Liver (tissue), 9 donors: ENCODE measurements around the gene KRTAP21-1. TPM values are rescaled to one million over a fixed set of nuclear protein-coding genes. Genes with fewer than 3 reads are reported as not detected.
"Not testable (repeated sequence)": the region's sequence is repeated elsewhere in the genome, so short reads cannot be mapped to it uniquely, and the experiment has no call there.

ENCODE experiments used
- DNase-seq: peaks from one replicate; pipeline ENCODE4 v3.0.0-alpha.2; 2017; ENCODE audit warnings: low spot score
- H3K27ac ChIP-seq, 2 donors: one replicate each; pipeline ENCODE4 v1.7.0; 2013; ENCODE audit warnings: inconsistent platforms in 2 of 2, low read length in 2 of 2, control low read depth in 1 of 2, low read depth in 1 of 2, mild to moderate bottlenecking in 1 of 2
- H3K27me3 ChIP-seq, 4 donors: one replicate each; pipeline versions ENCODE4 v1.6.1 to v1.7.0; 2013; ENCODE audit warnings: low read length in 3 of 4, inconsistent platforms in 1 of 4, mild to moderate bottlenecking in 1 of 4, moderate library complexity in 1 of 4; ENCODE audit not compliant: control insufficient read depth in 4 of 4, insufficient read depth in 4 of 4
- H3K36me3 ChIP-seq, 4 donors: one replicate each; pipeline versions ENCODE4 v1.6.1 to v1.7.0; 2013; ENCODE audit warnings: low read length in 3 of 4, mild to moderate bottlenecking in 3 of 4, low read depth in 1 of 4, moderate library complexity in 1 of 4; ENCODE audit not compliant: control insufficient read depth in 4 of 4, insufficient read depth in 3 of 4
- H3K4me1 ChIP-seq, 4 donors: one replicate each; pipeline versions ENCODE4 v1.6.1 to v1.7.0; 2013; ENCODE audit warnings: low read length in 3 of 4, mild to moderate bottlenecking in 3 of 4, moderate library complexity in 1 of 4; ENCODE audit not compliant: control insufficient read depth in 4 of 4, insufficient read depth in 4 of 4
- H3K4me3 ChIP-seq, 3 donors: one replicate each; pipeline versions ENCODE4 v1.6.1 to v1.7.0; 2013; ENCODE audit warnings: low read length in 3 of 3, control low read depth in 1 of 3, low read depth in 1 of 3, mild to moderate bottlenecking in 1 of 3
- H3K9ac ChIP-seq, 2 donors: one replicate each; pipeline ENCODE4 v1.7.0; 2013; ENCODE audit warnings: low read length in 2 of 2, mild to moderate bottlenecking in 2 of 2, moderate library complexity in 2 of 2, control low read depth in 1 of 2, low read depth in 1 of 2
- H3K9me3 ChIP-seq, 4 donors: one replicate each; pipeline versions ENCODE4 v1.6.1 to v1.7.0; 2013; ENCODE audit warnings: low read length in 3 of 4; ENCODE audit not compliant: control insufficient read depth in 4 of 4
- FOXA1 ChIP-seq: IDR thresholded peaks from 2 replicates; pipeline ENCODE4 v1.6.1; 2016; ENCODE audit warnings: antibody characterized with exemption
- FOXA2 ChIP-seq: IDR thresholded peaks from 2 replicates; pipeline ENCODE4 v1.6.1; 2016; ENCODE audit warnings: antibody characterized with exemption
- GABPA ChIP-seq, 2 donors: IDR thresholded peaks in 1 of 2; conservative IDR thresholded peaks in 1 of 2; 2 replicates each; pipeline ENCODE4 v1.6.1; 2016; ENCODE audit warnings: antibody characterized with exemption in 2 of 2, mild to moderate bottlenecking in 1 of 2, moderate library complexity in 1 of 2
- HNF4A ChIP-seq, 2 donors: conservative IDR thresholded peaks; 2 replicates each; pipeline ENCODE4 v1.6.1; 2016; ENCODE audit warnings: antibody characterized with exemption in 2 of 2, mild to moderate bottlenecking in 2 of 2
- NR2F2 ChIP-seq: IDR thresholded peaks from 2 replicates; pipeline ENCODE4 v1.6.1; 2016; ENCODE audit warnings: antibody characterized with exemption
- TAF1 ChIP-seq: conservative IDR thresholded peaks from 2 replicates; pipeline ENCODE4 v1.6.1; 2016; ENCODE audit warnings: antibody characterized with exemption, mild to moderate bottlenecking
- YY1 ChIP-seq: IDR thresholded peaks from 2 replicates; pipeline ENCODE4 v1.6.1; 2016; ENCODE audit warnings: antibody characterized with exemption, mild to moderate bottlenecking
- WGBS: extraction: QIAGEN DNeasy Blood & Tissue Kit; methylation state at CpG from one replicate; pipeline ENCODE4 v1.1.7; 2013; 5-methylcytosine and 5-hydroxymethylcytosine counted together
- polyA plus RNA-seq, 2 donors: library from polyadenylated mRNA; stranded (reverse) in 1 of 2; unstranded in 1 of 2; fragments of 200-250 nt in 1 of 2; fragments of >200 nt in 1 of 2; fragmentation: Nextera tagmentation in 1 of 2; extraction: Ambion mirVana in 1 of 2; gene quantifications; one replicate each; pipeline versions ENCODE4 v1.2.1 to v1.2.3, GENCODE V29; 2013 to 2015
- total RNA-seq, 2 donors: library from RNA; depleted of rRNA; stranded (reverse); fragments of >200 nt; gene quantifications; one replicate each; pipeline ENCODE4 v1.2.3, GENCODE V29; 2014
- TF ChIP-seq, protein P1 (sequence below): IDR thresholded peaks from 2 replicates; pipeline ENCODE4 v1.6.1; 2016; ENCODE audit warnings: antibody characterized with exemption, mild to moderate bottlenecking
- TF ChIP-seq, protein P2 (sequence below): fragments of 150-350 bp; IDR thresholded peaks from 2 replicates; pipeline ENCODE4 v1.5.1; 2017; ENCODE audit warnings: improper control_type of control experiment, low read depth, low read length; ENCODE audit not compliant: missing input control
- TF ChIP-seq, protein P3 (sequence below): IDR thresholded peaks from 2 replicates; pipeline ENCODE4 v1.6.1; 2016; ENCODE audit warnings: antibody characterized with exemption
- donor health status: healthy.
- donor health status: healthy.
- donor health status: healthy.
- donor health status: healthy.
- donor health status: healthy.

The KRTAP21-1 gene
- not detected for total RNA-seq
- polyA plus RNA-seq = not detected

DNA sequence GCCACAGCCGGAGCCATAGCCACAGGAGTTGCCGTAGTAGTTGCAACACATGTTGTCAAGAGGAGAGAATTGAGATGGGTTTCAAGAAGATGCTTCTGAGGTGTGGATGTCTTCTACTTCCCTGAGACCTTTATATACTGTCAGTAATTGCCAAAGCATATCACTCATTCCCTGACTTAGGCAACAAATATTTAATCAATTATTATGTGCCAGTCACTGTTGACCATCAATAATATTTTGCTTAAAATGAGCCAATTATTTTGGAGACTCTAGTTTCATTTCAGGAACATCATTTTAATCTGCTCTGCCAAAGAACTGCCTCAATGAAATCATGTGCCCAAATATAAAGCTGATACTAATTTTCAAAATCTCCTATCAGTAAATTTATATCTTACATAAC is at the start of gene KRTAP21-1:
KRTAP21-1 (minus strand) TSS at position 101 of the 400 bp plus-strand sequence; CDS start at position 51, 50 bp downstream.
- H3K36me3 ChIP-seq, H3K27ac ChIP-seq, H3K9me3 ChIP-seq, H3K9ac ChIP-seq, H3K27me3 ChIP-seq, DNase-seq, H3K4me3 ChIP-seq, H3K4me1 ChIP-seq: not testable (repeated sequence)
- 93% methylated on average over 2 of the region's 2 CpGs for WGBS

DNA sequence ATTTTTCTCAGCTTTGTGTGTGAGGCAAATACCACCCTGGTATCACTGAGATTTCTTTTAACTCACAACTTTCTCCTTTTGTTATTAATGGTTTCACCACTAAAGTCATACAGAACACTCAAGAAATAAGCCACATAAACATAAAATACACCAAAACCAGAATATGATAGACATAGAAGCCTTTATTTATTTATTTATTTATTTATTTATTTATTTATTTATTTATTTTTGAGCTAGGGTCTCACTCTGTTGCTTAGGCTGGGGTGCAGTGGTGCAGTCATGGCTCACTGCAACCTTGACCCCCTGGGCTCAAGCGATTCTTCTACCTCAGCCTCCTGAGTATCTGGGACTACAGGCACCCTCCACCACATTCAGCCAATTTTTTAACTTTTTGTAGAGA is 45.4 kb upstream of the KRTAP21-1 start:
- TF ChIP-seq YY1 (no peak), TAF1 (no peak), GABPA (IDR thresholded peaks at IDR 0.05 in 1 of 2, conservative IDR thresholded peaks at IDR 0.05 in 1 of 2) (no peak), FOXA1 (no peak), NR2F2 (no peak), HNF4A (conservative IDR thresholded peaks at IDR 0.05) (no peak), FOXA2 (no peak)
- TF ChIP-seq, protein P1, sequence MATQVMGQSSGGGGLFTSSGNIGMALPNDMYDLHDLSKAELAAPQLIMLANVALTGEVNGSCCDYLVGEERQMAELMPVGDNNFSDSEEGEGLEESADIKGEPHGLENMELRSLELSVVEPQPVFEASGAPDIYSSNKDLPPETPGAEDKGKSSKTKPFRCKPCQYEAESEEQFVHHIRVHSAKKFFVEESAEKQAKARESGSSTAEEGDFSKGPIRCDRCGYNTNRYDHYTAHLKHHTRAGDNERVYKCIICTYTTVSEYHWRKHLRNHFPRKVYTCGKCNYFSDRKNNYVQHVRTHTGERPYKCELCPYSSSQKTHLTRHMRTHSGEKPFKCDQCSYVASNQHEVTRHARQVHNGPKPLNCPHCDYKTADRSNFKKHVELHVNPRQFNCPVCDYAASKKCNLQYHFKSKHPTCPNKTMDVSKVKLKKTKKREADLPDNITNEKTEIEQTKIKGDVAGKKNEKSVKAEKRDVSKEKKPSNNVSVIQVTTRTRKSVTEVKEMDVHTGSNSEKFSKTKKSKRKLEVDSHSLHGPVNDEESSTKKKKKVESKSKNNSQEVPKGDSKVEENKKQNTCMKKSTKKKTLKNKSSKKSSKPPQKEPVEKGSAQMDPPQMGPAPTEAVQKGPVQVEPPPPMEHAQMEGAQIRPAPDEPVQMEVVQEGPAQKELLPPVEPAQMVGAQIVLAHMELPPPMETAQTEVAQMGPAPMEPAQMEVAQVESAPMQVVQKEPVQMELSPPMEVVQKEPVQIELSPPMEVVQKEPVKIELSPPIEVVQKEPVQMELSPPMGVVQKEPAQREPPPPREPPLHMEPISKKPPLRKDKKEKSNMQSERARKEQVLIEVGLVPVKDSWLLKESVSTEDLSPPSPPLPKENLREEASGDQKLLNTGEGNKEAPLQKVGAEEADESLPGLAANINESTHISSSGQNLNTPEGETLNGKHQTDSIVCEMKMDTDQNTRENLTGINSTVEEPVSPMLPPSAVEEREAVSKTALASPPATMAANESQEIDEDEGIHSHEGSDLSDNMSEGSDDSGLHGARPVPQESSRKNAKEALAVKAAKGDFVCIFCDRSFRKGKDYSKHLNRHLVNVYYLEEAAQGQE = no peak
- TF ChIP-seq, protein P2, sequence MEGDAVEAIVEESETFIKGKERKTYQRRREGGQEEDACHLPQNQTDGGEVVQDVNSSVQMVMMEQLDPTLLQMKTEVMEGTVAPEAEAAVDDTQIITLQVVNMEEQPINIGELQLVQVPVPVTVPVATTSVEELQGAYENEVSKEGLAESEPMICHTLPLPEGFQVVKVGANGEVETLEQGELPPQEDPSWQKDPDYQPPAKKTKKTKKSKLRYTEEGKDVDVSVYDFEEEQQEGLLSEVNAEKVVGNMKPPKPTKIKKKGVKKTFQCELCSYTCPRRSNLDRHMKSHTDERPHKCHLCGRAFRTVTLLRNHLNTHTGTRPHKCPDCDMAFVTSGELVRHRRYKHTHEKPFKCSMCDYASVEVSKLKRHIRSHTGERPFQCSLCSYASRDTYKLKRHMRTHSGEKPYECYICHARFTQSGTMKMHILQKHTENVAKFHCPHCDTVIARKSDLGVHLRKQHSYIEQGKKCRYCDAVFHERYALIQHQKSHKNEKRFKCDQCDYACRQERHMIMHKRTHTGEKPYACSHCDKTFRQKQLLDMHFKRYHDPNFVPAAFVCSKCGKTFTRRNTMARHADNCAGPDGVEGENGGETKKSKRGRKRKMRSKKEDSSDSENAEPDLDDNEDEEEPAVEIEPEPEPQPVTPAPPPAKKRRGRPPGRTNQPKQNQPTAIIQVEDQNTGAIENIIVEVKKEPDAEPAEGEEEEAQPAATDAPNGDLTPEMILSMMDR = no peak
- TF ChIP-seq, protein P3, sequence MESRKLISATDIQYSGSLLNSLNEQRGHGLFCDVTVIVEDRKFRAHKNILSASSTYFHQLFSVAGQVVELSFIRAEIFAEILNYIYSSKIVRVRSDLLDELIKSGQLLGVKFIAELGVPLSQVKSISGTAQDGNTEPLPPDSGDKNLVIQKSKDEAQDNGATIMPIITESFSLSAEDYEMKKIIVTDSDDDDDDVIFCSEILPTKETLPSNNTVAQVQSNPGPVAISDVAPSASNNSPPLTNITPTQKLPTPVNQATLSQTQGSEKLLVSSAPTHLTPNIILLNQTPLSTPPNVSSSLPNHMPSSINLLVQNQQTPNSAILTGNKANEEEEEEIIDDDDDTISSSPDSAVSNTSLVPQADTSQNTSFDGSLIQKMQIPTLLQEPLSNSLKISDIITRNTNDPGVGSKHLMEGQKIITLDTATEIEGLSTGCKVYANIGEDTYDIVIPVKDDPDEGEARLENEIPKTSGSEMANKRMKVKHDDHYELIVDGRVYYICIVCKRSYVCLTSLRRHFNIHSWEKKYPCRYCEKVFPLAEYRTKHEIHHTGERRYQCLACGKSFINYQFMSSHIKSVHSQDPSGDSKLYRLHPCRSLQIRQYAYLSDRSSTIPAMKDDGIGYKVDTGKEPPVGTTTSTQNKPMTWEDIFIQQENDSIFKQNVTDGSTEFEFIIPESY = no peak
- DNase-seq = no peak
- H3K9ac ChIP-seq = no peak overlapping the region
- H3K27ac ChIP-seq = no peak overlapping the region
- no peak overlapping the region for H3K4me3 ChIP-seq
- WGBS = 87% methylated on average over 1 of the region's 1 CpG
- H3K36me3 ChIP-seq = no peaks in the 10 kb centered on the region
- H3K9me3 ChIP-seq = no peaks in the 10 kb centered on the region
- H3K4me1 ChIP-seq = no peaks in the 10 kb centered on the region
- H3K27me3 ChIP-seq = no peaks in the 10 kb centered on the region
